ENCODE results near the gene ZSCAN16.
"Not testable (repeated sequence)": the region's sequence is repeated elsewhere in the genome, so short reads cannot be mapped to it uniquely, and the experiment has no call there.

The ZSCAN16 gene

DNA sequence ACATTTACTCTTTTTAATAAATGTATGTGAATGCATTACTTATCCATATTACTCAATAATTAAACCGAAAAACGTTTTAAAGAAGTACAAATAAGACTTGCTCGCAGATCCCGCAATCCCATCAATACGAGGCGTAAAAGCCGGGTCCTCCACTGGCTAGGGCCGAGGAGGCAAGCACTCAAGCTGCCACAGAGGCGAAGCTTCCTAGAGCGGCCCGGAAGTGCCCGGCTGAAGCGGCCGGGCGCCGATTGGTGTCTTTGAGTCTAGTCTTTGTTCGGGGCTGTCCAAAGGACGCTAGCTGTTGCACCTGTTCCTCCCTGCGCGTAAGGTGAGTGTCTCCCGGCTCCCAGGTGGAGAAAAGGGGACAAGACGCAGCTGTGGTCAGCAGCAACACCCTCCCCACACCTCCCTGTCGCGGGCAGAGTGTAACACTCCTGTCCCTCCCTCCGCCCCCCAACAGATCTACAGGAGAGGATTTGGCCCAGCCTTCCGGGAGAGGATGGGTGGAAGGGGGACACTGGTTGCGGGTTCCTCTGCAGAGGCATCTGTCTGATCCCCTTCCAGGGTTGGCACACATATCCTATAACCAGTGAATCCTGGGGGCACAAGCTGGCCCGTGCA is at the start of gene ZSCAN16:
Gene ZSCAN16, plus strand, starts transcription at position 260 of the 621 bp plus-strand sequence. CDS start 835 bp downstream, outside the sequence.
- peak; percentile 18 to 86 (median 67) for DNase-seq

DNA sequence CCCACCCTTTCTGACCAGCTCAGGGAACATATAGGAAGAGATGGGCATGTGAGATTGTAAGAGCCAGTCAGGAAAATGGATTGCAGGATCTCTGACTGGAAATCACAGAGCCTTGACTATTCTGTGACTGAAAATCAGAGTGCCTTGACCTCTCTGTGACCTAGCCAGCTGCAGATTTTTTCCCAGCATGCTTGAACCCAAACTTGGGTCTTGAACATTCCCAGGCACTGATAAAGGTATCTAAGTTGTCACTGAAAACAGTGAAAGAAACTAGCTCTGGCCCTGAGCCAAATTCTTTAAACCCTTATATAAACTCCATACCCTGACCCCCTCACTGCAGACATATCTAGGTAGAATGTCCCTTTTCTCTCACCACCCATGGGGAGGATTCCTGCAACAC is 46.4 kb upstream of the ZSCAN16 start:
- no peak for DNase-seq

DNA sequence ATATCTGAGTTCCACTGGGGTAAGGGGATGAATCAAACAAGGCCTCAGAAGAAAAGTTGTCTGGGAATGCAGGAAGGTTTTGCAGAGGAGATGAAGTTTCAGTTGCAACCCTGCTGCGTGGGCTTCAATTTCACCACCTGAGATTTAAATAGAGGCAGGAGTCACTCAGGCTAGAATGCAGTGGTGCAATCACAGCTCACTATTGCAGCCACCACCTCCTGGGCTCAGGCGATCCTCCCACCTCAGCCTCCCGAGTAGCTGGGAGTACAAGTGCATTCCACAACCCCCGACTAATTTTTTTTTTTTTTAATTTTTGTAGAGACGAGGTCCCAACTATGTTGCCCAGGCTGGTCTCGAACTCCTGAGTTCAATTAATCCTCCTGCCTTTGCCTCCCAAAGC is 45.6 kb upstream of the ZSCAN16 start:
- DNase-seq, result no peak

DNA sequence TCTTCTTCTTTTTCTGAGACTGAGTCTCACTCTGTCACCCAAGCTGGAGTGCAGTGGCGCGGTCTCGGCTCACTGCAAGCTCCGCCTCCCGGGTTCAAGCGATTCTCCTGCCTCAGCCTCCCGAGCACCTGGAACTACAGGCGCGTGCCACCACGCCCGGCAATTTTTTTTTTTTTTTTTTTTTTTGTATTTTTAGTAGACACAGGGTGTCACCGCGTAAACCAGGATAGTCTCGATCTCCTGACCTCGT is 44.1 kb upstream of the ZSCAN16 start, which contains the start of gene ZNF165:
Gene ZNF165, plus strand, starts transcription at position 188 of the 250 bp plus-strand sequence. CDS start 4,913 bp downstream, outside the sequence.
- DNase-seq, result not testable (repeated sequence)

DNA sequence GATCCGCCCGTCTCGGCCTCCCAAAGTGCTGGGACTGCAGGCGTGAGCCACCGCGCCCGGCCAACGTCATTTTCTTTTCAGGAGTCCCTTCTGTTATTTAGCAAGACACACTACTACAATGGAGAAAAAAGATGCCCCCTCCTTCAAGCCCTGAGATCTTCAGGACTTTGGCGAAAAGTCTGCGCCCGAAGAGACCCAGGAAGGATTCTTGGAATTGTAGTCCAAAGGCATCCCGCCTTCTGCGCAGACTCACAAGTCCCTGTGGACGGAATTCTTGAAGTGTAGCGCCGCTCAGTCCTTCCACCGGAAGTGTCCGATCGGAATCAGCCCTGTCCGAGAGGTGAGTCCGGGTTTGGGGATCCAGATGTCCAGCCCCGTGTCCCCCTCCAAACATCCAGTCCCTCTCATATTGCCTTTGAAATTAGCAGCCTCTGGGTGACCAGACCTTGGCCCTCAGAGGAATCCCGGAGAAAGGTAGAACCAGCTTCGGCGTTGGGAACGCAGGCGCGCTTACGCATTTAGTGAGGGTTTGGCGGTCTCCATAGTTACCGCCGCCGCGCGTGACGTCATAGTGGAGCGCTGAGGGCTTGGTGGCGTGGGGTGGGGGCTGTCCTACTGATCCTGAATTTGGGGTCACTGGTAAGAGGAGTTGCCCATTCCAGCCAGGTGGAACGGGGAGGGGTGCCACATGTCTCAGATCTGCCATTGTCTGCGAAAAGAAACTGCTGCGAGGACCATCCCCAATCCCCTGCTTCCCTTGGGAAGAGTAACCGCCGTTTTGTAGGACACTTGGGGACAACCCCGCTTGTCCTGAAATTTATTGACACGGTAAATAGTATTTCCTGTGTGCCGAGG is 43.6 kb upstream of the ZSCAN16 start:
- DNase-seq, result peak; percentile 73 to 100 (median 92)

DNA sequence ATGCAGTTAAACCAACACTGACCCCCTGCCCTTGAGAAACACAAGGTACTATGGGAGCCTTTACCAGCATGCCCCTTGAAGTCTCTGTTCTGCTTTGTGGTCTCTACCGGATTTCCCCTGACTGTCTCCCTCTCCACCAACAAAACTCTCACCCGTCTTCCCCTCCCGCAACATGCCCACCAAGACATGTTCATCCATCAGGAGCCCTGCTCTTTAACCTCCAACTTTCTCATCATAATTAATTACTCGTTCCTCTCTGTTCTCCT is 43.0 kb upstream of the ZSCAN16 start:
- peak in 2 of 51 donors; percentile 7 to 20 for DNase-seq

DNA sequence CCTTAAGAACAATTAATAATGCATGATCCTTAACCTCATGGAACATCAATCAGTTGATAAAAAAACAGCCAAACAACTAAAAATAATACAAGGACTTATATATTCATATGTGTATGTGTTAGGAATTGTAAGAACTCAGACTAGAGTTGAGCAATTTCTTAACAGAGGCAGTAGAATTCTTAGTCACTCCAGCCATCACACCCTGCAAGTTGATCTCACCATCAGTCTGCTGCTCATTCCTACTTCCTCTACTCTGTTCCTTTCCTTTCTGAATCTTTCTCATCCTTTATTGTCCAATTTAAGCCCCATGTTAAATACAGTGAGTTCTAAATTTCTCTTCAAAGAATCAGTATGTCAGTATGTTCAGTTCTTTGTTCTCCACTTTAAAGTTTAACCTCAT is 41.5 kb upstream of the ZSCAN16 start:
- DNase-seq, result no peak

DNA sequence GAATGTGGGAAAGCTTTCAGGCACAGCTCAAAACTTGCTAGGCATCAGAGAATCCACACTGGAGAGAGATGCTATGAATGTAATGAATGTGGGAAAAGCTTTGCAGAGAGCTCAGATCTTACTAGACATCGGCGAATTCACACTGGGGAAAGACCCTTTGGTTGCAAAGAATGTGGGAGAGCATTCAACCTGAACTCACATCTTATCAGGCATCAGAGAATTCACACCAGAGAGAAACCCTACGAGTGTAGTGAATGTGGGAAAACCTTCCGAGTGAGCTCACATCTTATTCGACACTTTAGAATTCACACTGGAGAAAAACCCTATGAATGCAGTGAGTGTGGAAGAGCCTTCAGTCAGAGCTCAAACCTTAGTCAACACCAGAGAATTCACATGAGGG is 35.4 kb upstream of the ZSCAN16 start:
- DNase-seq, result no peak

DNA sequence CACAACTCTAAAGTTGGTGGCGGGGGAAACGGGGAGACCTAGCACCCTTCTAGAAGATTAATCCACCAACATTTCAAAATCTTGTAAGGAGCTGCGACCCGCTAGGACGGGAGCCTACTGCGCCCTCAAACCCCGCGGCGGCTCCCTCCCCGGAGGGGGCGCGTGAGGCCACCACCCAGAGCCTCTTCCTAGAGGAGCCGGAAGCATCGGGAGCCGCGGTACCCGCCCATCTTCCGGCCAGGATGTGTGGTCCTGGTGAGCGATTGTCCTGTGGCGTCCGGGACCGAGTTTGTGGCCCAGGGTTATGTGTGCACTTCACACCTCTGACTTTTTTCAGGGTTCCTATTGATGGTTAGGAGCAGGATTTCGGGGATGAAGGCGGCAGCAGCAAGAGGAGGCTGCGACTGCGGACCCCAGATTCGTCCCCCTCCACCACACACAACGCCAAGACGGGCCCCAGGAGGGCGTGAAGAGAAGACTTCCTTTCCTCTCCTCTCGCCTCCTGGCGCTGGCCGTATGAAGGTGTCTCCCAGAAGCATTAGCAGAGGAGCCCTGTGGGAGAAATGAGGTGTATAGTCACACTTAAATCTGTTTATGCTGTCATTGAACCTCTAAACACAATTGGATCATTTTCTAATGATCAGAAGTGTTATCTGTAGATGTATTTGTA is 33.4 kb upstream of the ZSCAN16 start:
- DNase-seq, result peak in 21 of 51 donors; percentile 0 to 43 (median 4)

DNA sequence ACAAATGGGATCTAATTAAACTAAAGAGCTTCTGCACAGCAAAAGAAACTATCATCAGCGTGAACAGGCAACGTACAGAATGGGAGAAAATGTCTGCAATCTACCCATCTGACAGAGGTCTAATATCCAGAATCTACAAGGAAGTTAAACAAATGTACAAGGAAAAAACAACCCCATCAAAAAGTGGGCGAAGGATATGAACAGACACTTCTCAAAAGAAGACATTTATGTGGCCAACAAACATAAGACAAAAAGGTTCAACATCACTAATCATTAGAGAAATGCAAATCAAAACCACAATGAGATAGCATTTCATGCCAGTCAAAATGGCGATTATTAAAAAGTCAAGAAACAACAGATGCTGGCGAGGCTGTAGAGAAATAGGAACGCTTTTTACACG is 22.2 kb upstream of the ZSCAN16 start:
- not testable (repeated sequence) for DNase-seq

DNA sequence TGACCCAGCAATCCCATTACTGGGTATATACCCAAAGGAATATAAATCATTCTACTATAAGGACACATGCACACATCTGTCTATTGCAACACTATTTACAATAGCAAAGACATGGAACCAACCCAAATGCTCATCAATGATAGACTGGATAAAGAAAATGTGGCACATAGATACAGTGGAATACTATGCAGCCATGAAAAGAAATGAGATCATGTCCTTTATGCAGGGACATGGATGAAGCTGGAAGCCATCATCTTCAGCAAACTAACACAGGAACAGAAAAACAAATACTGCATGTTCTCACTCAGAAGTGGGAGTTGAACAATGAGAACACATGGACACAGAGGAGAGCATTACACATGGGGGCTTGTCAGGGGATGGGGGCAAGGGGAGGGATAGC is 21.7 kb upstream of the ZSCAN16 start:
- DNase-seq, result not testable (repeated sequence)

DNA sequence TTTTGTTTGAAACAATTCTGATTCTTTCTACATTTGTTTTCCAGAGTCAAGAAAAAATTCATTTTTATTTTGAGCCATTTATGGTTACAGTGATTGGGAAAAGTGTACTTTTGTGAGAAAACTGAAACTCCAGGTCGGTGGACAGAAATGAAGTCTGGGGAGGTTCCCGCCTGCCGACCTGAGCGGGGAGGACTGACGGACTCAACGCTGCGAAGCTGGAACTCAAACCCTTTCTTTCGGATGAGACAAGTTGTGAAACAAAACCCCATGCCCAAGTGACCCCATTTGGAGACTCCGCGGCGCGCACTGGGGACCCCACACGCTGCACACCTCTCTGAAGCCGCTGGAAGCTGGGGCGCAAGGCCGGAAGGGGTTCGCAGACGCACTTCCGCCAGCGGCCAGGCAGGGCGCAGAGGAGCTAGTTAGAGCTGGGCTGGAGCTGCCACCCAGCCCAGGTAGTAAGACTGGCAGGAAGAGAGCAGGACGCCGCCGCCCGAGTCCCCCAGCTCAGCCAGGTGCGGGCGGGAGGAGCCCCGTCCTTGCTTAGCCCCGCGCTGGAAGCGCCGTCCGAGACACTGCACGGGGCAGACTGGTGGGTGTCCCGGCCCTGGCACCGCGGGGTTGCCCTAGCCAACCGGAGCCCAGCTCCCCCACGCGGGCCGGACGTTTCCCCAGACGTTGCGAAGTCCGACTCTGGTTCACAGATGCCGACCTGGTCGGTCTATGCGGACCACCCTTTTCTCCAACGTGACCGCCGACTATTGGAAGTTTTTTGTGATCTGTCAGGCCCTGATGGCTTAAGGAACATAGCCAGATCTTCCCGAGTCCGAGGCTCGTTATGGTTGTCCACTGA is 19.8 kb upstream of the ZSCAN16 start:
- peak; percentile 31 to 88 (median 72) for DNase-seq

DNA sequence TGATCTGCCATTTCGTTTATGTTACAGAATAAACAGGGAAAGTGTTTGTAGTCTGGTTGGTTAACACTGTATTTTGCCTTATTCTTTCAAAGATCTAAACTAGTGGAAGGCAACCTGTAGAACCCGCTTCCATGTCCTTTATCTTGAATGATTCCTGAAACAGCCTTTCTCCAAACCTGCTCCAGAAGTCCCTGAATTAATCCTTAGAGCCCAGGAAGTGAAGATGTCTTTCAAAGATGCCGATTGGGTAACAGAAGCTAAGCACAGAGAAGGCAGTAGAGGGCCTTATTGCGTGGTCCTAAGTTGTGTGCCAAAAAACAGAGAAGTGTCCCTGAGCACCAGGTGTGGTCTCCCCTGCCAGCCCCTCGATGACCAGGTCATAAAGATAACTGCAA is 19.2 kb upstream of the ZSCAN16 start:
- DNase-seq, result peak in 1 of 51 donors; percentile 9

DNA sequence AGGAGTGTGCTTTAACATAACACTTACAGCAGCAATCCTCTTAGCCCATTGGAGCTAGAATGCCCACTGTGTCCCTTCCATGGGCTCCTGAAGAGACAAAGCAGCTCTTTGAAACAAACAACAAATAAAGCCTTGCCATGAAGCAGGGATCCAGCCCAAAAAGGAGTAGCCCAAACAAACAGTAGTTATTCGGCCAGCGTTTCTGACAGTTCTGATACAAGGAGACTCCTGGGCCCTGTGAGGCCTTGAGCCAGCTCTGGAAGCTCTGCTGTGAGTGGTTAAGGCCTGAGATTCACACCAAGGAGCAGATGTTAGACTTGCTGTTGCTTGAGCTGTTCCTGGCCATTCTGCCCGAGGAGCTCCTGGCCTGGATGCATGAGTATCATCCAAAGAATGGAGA is 16.9 kb upstream of the ZSCAN16 start:
- DNase-seq, result peak in 22 of 51 donors; percentile 1 to 42 (median 14)

DNA sequence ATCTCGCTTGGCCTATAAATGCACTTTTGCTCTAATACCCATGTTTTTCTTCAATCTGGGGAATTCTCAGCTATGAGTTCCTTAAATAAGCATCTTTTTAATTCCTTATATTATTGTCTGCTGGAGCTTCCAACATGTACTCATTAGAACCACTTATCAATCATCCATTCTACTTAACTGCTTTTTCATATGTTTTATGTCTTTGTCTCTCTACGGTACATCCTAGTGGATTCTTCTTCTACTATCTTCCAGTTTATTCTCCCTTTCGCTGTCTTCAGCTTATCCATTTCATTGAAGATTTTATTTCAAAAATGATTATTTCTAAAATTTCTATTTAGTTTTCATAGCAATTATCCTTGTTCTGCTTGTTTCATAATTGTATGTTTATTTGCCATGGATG is 12.4 kb upstream of the ZSCAN16 start:
- DNase-seq, result no peak

DNA sequence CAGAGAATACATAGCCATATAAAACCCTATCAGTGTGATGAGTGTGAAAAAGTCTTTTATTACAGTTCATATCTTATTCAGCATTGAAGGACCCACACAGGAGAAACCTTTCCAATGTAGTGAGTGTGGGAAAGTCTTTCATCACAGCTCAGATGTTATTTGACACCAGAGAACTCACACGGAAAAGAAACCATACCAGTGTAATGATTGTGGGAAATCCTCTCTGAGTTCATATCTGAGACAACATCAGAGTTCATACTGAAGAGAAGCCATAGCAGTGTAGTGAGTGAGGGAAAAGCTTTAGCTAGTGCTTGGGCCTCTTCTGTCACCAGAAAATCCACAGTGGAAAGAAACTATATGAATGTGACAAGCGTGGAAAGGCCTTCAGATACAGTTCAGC is 8.6 kb upstream of the ZSCAN16 start:
- no peak for DNase-seq

DNA sequence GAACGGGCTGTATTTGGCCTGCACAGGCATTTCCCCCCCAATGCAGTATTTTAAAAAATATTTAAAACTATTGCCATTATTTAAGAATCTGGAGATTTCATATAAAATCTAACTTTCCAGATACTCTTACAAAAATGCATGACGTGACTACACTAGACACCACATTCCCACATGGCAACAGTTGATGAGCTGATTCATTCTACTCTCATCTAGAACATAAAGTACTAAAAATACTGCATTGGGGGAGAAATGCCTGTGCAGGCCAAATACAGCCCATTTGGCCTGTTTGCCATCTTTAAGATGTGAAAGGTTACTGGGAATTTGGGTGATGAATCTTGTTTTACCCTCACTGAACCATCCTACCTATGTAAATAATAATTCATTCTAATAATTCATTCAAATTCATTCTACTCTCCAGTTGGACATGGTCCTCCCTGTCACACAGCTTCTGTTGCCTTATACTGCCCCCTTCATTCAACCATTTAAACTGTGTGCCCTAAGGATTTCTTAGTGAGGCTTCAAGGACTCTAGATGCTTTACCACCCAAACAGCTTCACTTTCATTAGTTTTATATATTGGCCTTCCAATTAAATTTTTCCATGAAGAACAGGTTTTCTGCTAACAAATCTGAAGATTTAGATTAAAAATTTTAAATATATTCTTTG is 6.9 kb upstream of the ZSCAN16 start:
- DNase-seq, result no peak

DNA sequence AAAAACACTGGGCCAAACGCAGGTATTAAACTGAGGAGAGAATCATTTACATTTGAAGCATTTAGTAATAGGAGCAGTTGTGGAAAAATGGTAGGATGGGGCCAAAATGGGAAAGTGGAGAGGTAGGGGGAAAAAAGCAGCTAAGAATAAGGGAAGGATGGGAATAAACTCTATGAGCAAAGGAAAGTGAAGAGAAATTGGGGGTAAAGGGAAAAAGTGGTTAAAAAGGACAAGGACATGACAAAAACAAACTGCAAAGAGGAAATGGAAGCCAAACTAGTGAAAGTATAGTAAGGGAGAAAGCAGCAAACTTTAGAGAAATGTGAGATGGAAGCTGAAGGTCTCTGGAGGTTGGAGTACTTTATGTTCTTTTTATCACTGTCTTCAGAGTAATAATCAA is 6.2 kb upstream of the ZSCAN16 start:
- no peak for DNase-seq

DNA sequence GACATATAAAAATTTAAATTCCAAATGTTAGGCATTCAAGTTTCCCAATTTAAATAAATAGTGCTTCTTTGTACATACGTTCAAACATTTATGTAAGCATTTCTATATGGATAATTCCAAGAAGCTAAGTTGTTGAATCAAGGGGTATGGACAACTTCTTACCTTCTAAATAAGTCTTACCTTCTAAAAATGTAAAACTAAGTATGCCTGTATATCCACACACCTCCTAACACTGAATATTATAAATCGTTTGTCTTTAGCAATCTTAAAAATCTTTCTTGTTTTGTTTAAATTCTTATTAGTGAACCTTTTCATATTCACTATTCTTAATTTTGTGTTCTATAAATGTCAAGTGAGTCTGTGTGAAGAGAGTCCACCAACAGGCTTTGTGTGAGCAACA is 2.5 kb upstream of the ZSCAN16 start:
- DNase-seq, result no peak

DNA sequence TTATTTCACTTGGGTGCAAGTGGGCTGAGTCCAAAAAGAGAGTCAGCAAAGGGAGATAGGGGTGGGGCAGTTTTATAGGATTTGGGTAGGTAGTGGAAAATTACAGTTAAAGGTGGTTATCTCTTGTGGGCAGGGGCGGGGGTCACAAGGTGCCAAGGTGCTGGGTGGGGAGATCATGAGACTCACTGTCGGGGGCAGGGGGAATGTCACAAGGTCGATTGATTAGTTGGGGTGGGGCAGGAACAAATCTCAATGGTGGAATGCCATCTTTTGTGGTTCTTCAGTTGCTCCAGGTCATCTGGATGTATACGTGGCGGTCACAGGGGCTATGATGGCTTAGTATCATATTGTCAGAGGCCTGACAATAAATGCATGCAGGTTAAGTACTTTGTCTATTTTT is 2.1 kb upstream of the ZSCAN16 start:
- DNase-seq, result not testable (repeated sequence)

DNA sequence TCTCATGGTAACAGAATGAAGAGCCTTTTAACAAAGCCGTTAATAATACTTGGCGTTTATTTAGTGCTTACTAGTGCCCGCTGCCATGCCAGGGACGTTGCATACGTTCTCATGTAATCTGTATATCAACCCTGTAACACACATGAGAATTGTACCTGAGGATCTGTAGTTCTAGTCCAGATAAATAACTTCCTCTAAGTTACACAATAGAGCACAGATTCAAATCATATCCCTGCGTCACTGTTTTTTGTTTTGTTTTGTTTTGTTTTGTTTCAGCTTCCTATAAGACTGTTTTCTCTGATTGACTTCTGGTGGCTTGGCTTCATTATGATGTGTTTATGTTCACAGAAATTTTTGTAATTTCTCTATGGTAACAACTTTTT is 553 bp downstream of the ZSCAN16 start:
- DNase-seq, result no peak
